SKM-1 (cell line): ENCODE results near the gene MINDY1.

Experiments used
- DNase-seq: peaks from one replicate; lab custom pipeline; 2025; ENCODE audit not compliant: unreplicated experiment; lab: John Stamatoyannopoulos, UW

MINDY1 gene

GRCh38 chr1:150968491-150968890 is 38.2 kb downstream of the MINDY1 start:
- DNase-seq: no peak

GRCh38 chr1:150967936-150968335 is 38.8 kb downstream of the MINDY1 start:
- DNase-seq: no peak

- DNase-seq: no peak
Observed at GRCh38 chr1:150966011-150966410, 40.7 kb downstream of the MINDY1 start.

- no peak for DNase-seq
Observed at GRCh38 chr1:150965605-150966004, 41.1 kb downstream of the MINDY1 start.

- no peak for DNase-seq
Observed at GRCh38 chr1:150964164-150964489, 42.6 kb downstream of the MINDY1 start.

GRCh38 chr1:150963321-150964163 is 43.2 kb downstream of the MINDY1 start:
- no peak for DNase-seq

- DNase-seq: no peak
Observed at GRCh38 chr1:150961756-150962155, 44.9 kb downstream of the MINDY1 start.

- DNase-seq: no peak
Observed at GRCh38 chr1:150960646-150961045, 46.1 kb downstream of the MINDY1 start.

- no peak for DNase-seq
Observed at GRCh38 chr1:150957666-150958065, 49.0 kb downstream of the MINDY1 start.

GRCh38 chr1:150955280-150955679 is 51.4 kb downstream of the MINDY1 start:
- no peak for DNase-seq

- DNase-seq: no peak
Observed at GRCh38 chr1:150954708-150955107, 52.0 kb downstream of the MINDY1 start.
